ENCODE results near the gene FAM168A.
A peak's percentile ranks its signal among the peaks of the same experiment; 100 is the strongest.

The FAM168A gene

DNA sequence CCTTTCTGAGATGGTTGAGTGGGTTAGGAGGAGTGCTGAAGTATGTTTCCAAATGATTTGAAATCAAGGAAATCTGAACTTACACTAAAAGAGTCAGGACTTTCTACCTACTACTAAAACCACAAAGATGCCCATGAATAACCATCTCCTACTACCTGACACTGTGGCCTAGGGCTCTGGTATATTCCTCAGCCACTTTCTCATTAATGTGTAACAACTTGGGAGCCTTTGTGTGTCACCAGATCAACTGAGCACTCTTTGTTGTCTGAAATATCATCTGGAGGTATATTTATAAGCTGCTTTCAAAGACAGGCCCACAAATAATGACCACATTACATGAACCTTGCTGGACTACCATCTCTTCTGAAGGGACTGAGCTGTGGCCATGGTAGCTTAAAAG is 177.8 kb downstream of the FAM168A start:
- H3K4me3 ChIP-seq (ENCODE audit: low read length) = no peak overlapping the region
- TF ChIP-seq, protein P1, sequence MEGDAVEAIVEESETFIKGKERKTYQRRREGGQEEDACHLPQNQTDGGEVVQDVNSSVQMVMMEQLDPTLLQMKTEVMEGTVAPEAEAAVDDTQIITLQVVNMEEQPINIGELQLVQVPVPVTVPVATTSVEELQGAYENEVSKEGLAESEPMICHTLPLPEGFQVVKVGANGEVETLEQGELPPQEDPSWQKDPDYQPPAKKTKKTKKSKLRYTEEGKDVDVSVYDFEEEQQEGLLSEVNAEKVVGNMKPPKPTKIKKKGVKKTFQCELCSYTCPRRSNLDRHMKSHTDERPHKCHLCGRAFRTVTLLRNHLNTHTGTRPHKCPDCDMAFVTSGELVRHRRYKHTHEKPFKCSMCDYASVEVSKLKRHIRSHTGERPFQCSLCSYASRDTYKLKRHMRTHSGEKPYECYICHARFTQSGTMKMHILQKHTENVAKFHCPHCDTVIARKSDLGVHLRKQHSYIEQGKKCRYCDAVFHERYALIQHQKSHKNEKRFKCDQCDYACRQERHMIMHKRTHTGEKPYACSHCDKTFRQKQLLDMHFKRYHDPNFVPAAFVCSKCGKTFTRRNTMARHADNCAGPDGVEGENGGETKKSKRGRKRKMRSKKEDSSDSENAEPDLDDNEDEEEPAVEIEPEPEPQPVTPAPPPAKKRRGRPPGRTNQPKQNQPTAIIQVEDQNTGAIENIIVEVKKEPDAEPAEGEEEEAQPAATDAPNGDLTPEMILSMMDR (conservative IDR thresholded peaks at IDR 0.05; ENCODE audit: low read length) = no peak
- DNase-seq (ENCODE audit: low read depth) = no peak

DNA sequence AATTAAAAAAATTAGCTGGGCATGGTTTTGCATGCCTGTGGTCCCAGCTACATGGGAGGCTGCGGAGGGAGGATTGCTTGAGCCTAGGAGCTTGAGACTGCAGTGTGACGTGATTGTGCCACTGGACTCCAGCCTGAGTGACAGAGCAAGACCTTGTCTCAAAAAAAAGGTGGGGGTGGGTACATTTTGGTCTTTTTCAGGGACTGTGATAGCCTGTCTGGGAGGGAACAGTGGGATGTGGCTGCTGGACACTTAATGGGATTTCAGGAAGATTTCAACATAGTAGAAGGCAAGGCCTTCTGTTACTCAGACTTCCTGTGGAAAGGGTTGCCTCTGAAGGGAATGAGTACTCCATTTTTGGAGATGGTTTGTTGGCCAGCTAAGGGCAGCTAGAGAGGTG is 181.1 kb downstream of the FAM168A start:
- DNase-seq (ENCODE audit: low read depth) = peak; percentile 79
- H3K4me3 ChIP-seq (ENCODE audit: low read length) = no peak overlapping the region
- TF ChIP-seq, protein P1 (conservative IDR thresholded peaks at IDR 0.05; ENCODE audit: low read length) = no peak

DNA sequence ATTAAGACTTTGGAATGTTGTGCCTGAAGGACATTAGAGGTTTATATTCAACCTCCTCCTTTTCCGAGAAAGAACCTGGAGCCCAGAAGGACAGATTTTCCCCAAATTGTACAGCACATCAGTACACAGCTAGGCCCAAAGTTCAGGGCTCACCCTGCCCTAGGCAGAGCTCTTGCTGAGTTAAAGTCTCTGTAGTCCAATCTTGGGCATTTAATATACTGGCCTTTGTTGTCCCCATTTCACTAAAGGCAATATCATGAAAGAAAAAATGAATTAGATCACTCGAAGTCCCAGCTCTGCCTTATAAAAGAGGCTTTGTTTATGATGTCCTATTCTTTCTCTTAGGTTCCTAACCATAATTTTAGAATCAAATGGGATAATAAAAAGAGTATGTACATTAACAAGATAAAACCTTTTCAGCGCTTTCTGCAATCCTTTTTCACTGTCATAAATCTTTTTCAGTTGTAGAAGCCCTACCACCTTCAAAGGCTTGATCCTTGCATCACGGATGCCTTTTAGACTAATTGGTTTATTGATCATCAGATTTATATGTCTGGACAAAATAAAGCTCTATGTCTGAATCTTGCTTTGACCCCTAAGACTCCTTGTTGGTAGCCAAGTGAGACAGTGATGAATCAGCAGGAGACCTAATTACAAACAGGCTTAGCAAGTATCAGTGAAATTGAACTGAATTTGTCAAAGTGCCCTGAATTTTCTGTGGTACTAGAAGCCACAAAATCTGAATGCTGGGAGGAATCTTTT is 181.9 kb downstream of the FAM168A start:
- peak; percentile 93 for DNase-seq (ENCODE audit: low read depth)
- no peak overlapping the region for H3K4me3 ChIP-seq (ENCODE audit: low read length)
- TF ChIP-seq, protein P1 (conservative IDR thresholded peaks at IDR 0.05; ENCODE audit: low read length) = no peak

DNA sequence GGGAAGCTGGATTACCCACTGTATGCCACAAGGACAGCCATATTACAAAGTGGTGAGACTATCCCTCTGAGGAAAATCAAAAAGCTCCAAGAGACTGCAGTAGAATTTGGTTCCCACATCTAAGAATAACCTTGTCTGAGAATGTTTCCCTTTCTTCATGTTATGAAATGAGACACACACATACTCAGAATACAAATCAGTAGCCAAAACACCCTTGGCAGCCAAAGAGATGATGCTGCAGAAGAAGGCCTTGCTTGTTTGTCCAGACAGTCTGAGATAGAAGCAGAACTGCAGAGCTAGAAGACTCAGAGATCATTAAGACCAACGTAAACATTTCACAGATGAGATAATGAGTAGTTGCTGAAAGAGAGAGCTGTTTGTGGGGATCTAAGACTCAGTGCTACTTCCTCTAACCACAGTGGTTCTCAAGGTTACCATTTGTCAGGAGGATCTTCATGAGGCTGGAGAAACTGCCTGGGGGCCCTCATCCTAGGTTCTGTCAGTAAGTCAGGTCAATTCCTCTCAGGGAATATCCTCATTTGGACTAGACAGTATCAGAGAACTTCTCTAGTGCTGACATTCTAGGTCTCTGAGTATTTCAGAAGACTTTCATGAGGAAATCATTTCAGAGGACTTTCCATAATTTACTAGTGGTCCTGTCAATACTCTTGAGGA is 182.8 kb downstream of the FAM168A start:
- DNase-seq (ENCODE audit: low read depth) = peak; percentile 96
- no peak overlapping the region for H3K4me3 ChIP-seq (ENCODE audit: low read length)
- TF ChIP-seq, protein P1 (conservative IDR thresholded peaks at IDR 0.05; ENCODE audit: low read length) = no peak

DNA sequence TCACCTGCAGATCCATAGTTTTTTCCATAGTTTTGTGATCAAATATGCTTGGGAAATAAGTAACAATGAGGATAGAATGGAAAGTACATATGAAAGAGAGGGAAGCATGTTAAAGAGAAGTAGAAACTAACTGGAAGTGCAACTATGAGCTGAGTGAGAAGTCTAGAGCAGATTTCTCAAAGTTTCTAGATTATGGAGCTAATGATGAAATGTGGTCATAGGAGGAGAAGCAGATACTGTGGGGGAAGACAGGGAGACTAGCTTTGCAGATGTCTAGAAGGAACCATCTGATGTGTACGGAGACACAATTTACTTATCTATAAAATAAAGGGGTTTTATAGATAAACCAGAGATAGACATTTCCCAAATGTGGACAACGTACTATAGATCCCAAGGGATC is 184.7 kb downstream of the FAM168A start:
- DNase-seq (ENCODE audit: low read depth) = no peak
- no peak overlapping the region for H3K4me3 ChIP-seq (ENCODE audit: low read length)
- TF ChIP-seq, protein P1 (conservative IDR thresholded peaks at IDR 0.05; ENCODE audit: low read length) = no peak

DNA sequence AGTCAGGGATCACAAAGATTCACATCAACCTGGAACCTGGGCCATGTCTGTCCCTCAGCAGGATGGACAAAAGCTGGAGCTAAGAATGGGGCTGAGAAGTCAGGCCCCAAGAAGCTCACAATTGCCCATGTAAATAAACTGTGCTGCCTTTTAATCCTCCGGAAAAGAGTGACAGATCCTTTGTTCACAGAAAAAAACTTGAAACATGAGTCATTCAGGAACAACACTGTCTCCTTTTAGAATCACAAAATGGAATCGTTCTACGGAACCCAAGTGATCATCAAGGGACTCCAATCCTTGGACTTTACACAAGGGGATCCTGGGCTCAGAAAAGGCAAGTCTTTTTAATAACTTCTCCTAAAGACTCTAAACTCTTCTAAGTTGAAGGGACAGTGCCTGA is 185.6 kb downstream of the FAM168A start:
- H3K4me3 ChIP-seq (ENCODE audit: low read length) = no peak overlapping the region
- DNase-seq (ENCODE audit: low read depth) = no peak
- TF ChIP-seq, protein P1 (conservative IDR thresholded peaks at IDR 0.05; ENCODE audit: low read length) = no peak

DNA sequence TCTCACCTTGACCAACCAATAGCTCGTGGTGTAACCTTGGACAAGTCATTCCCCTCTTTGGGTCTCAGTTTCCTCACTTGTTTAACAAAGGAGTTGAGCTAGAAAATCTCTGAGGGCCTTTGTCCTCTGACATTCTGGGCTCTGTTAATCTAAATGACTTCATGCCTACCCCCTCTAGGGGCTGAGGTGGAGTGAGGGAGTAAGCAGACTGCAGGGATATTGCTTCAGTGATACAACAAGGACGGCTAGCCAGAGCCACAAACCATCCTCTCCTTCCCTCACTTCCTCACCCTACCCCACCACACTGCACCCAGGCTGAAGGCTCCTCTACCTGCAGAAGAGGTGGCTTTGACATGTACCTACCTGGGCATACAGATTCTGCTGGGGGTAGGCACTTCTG is 186.9 kb downstream of the FAM168A start:
- TF ChIP-seq, protein P1 (conservative IDR thresholded peaks at IDR 0.05; ENCODE audit: low read length) = no peak
- H3K4me3 ChIP-seq (ENCODE audit: low read length) = no peak overlapping the region
- DNase-seq (ENCODE audit: low read depth) = no peak

Data from AG10803 (cell line).